T-helper 2 cell (primary cell): ENCODE measurements around the gene NUDCD3.

ENCODE experiments used
- DNase-seq, 5 experiments: peaks; one replicate each; pipeline versions ENCODE4 v3.0.0 to v3.0.0-alpha.2; 2012 to 2022

Gene NUDCD3

DNA sequence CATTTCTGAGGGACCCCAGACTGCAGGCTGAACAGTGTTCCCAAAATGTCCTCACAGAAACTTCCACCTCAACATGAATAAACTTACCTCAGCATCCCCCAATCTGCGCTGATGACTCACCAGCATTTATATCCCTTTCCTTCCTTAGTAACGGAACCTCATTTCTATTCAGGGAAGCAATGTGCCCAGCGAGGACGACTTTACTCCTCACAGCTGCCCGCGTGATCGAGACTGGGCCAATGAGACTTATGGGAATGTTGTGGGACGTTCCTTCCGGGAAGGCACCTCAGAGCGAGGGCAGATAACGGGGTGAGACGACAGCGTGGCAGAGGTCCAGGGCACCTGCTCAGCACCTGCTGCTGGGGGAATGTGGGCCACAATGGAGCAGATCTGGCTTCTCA, 91.9 kb downstream of the NUDCD3 start:
- no peak for DNase-seq

DNA sequence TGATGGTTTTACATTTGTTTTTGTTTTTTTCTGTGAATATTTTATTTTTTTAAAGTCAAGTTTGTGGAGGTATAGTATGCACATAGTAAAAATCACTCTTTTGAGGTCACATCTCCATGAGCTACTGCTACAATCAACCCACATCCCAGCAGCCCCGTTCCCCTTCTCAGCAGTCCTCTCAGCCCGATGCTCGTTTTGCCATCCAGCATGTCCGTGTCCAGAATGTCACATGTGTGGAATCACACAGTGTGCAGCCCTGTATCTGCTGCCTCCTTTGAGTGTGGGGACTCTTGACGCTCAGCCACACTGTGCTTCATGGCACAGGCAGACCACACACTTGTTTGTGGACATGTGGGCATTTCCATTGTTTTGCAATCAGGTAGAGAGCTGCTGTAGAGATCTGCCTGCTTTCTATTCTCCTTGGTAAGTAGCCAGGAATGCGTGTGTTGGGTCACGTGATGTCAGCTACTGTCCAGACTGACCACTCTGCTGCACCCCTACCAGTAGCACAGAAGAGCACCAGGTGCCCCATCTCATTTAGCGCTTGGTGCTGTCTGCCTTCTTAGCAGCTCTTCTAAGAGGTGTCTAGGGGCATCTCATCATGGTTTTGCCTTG, 93.4 kb downstream of the NUDCD3 start:
- no peak for DNase-seq

DNA sequence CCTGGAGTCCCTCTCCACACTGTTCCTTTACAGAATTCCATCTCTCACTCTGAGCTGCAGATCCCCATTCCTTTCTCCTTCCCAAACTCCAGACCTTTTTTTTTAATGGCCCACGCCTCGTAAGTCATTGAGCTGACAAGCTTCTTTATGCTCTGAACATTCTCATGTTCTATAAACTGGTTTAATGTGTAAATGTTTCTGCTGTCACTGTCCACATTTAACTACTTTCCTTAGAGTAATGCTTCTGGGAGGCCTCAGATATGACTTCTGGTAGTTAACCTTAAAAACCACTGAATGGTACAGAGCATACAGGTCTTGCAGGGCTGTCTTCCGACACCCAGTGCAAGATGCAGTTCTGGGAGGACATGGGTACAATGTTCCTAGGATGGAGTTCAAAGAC, 94.0 kb downstream of the NUDCD3 start:
- no peak for DNase-seq

DNA sequence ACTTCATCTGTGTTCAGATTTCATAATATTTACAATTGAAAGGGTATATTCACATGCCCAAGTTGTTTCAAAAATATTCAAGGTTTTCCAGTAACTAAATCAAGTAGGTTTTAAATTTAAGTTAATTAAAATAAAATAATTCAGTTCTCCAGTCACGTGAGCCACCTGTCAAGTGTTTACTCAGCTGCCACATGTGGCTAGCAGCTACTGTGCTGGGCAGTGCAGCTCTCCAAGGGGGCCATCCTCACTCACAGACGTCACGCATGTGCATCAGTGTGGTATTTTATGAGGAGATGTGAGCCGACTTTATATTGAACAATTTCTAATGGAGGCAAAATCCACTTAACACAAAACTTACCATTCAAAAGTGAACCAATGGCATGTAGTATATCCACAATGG, 95.4 kb downstream of the NUDCD3 start:
- no peak for DNase-seq

DNA sequence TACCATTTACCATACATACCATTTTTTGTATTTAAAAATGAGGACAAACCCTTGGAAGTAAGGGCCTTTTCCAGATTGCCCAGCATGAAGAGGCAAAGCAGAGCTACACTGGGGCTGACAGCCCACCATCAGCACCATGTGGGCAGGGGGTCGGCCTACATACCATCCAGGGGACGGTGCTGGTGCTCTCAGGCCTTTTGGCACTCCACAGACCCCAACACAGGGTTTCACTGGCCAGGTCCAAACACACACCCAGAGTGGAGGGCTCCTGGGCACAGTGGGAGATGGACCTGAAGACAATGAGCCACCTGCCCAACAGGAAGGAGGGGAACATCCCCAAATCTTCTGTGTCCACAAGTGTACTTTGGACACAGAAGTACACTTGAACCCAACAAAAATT, 95.8 kb downstream of the NUDCD3 start:
- DNase-seq: no peak

DNA sequence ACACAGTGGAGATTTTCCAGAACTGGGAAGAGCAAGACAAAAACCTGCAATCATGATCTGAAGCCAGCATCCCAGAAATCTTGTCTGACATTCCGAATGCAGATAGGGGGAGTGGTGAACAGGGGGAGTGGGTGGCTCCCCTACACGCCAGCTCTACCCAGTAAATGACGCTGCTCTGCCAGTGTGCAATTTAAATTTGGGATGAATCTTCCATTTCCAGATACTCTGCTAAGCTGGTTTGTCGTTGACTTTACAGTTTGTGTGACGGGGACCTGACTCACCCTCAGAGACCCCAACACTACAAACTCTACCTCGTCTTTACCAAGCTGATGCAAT, 96.4 kb downstream of the NUDCD3 start:
- DNase-seq: no peak

DNA sequence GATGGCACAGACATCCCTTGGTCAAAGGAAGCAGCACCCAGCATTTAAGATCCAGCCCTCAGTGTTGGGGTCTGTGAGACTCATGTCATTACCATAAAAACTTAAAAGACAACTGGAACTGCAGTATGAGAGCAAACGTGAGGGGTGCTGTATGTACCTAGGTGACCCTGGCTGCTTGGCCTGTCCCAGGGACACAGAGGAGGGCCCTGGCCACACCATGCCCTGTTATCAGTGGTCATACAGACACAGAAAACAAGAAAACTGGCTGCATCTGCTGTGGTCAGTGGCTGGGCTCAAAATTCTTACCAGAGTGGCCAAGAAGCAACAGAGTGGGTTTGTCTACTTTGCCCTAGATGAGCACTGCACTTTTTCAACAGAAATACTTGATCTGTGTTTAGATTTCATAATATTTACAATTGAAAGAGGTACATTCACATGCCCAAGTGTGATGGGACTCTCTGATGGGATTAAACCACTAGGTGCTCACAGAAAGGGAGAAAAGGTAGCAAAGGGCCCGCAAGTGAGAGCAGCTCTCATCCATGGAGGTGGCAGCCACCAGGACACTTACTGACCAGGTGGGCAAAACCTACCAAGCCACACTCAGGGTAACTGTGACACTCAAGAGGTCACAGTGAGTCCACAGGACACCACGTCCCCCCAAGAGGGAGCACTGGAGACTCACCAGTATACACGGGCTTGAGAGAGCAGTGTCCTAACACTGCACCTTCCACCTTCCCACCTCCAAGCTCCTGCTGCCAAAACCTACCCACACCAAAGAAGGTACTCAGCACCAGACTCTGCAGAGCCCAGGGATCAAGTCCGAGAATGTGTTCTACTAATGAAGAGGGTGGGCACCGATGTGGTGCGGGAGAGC, 97.0 kb downstream of the NUDCD3 start:
- DNase-seq: no peak

DNA sequence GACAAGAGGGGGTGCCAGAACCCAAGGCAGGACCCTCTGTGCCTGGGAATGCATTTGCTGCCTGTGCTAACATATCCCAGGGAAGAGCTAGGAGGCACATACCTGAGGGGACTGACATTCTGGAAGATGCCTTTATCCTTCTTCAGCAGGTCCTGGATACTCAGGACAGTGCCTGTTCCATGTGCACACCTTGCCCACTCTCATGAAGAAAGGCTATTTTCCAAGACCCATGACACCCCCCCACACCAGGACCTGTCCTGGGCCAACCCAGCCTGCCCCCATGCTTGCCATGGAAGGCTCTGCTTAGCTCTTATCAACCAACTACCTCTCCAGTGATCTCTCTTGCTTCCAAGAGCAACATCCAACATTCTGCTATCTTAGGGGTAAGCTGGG, 97.8 kb downstream of the NUDCD3 start:
- no peak for DNase-seq

DNA sequence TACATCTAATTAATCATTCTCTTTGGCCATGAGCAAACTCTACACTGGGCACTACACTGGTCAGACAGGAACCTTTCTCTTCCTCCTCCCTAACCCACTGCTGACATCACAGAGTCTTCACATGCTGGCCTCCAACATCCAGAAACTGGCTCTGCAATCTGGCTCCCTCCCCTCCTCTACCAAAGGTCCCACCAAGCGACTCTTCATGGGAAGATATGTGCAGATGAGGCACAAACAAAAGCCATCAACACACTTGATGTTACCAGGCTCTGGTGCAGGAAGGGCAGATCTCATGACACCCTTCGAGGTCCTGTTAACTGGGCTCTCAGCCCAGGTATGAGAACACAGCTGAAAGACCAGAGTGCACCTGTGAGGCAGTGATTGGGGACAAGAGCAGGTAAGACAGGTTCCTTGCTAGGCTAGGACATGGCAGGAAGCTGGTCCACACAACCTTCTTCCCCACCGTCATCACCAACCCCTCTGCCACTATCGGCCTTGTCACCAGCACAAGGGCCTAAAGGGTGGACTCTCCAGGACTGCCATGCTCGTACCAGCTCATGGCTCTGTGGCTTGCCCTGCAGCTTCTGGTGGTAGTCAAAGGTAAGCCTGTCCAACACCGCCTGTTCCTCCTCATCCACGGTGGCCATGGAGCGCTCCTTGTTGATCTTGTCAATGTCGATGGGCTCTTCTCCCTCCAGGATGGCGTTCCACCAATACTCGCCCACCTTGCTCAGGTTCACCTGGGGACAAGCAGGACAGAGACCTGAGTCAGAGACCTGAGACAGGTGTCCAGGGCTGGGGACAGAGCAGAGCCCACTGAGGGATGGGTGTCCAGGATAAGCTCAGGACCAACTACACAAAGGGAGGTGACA, 98.5 kb downstream of the NUDCD3 start:
- no peak for DNase-seq

DNA sequence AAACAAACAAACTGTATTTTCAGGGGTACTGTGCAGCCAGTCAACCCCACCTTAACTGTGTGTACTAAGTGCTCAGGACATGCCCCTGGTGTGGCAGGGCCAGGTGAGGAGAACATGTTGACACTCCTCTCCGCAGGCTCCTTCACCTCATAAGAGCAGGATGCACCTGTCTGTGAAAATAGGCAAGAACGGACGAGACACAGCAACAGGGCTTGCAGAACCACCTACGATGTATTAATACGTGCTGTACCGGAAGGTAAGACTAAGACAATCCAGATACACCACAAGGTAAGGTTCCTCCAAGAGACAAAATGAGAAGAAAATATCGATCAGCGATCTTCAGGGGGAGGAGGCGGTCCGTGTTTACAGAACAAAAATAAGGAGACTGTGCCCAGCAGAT, 99.3 kb downstream of the NUDCD3 start:
- no peak for DNase-seq

DNA sequence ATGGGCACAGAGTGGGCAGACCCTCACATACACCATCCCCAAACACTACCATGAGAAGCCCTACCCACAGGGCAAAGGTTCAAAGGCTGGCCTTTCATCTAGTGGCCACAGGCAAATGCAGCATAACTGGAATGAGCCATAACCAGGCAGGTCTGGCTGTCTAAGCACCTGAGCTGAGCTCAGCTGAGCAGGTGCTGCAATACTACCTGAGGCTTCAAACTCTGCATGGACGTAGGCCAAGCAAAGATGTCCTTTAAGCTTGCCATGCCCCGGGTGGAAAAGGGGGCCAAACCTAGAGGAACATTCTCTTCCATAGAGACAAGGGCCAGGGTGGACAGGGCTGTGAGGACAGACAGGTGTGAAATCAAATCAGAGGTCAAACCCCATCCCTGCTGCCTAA, 99.8 kb downstream of the NUDCD3 start:
- no peak for DNase-seq

DNA sequence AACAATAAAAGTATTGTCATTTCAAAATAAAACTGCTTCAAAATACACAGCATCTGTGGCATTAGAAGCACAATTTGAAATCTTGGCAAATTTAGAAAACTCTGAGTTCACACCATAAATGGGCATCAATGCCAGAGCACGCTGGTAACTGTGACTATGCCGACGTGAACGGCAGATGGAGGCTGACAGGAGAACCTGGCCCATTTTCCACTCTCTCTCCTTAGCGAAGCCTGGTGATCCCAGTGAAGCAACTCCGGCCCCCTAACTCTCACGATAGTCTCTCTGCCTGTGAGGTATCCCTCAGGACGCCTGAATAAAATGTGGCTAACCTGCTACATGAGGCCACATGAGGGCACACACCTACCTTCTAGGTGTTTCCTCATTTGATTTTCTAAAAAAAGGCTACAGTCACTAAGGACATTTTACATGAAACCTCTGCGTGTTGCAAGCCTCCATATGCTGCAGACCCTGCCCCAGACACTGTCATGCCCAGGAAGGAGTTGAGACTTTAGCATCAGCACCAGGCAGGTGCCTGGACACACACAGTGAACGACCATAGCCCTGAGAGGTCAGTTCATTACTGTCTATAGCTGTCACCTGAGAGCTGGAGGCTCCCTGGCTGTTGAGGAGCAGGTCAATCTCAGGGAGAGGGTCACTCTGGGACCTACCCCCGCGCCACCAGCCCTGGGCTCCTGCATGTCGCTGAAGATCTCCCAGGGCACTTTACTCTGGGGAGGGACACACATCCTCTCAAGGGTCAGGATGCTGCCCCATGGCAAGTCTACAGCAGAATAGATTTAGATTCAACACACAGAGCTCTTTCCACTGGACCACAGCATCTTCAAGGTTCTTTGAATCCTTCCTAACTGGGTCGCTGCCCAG, 102.1 kb downstream of the NUDCD3 start:
- DNase-seq: no peak

DNA sequence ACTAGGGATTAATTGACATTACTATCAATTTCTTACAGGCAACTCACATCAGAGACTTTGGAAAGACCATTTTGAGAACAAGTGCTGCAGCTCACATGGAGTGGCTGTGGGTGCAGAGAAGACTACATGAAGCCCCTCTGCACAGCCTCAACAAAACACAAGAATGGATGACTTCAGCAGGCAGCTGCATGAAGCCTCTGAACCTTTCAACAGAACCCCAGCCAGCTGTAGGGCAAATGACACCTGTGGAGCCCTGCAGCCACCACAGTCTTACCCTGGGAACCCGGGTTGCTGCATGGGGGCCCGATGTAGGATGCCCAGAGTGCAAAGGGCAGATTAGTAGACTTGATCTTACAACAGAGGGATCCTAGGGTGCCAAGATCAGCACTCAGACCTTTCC, 103.1 kb downstream of the NUDCD3 start:
- no peak for DNase-seq

DNA sequence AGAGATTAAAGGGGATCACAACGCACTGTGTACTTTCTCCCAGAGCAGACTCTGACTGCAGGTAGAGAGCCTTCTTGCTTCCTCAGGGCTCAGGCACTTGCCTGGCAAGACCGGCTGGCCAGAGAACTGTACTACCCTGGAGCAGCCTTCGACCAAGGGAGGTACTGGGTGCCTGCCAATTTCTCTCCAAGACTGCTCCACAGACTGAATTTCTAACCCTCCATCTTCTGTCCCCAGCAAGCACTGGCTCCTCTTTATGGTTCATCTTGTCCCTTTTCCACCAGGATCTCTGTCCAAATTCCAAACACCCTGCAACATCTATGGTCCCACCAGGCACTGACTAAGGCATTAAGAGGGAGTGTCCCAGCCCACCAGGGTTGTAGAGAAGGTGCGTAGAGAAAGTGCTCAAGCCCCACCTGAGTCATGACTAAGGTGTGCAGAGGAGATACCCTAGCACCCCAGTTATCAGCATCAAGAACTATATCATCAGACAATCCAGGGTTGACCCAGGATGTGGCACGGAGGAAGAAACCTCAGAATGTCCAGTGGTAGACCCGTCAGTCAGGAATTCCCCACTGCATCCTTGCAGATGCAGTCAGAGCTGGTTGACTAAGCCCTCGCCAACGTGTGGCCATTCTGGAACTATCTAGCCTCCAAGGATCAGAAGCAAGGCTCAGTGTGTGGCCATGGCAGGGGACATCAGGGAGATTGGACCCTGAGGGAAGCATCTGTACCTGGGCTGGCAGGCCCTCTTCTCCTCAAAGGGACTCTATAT, 104.1 kb downstream of the NUDCD3 start:
- DNase-seq: no peak

DNA sequence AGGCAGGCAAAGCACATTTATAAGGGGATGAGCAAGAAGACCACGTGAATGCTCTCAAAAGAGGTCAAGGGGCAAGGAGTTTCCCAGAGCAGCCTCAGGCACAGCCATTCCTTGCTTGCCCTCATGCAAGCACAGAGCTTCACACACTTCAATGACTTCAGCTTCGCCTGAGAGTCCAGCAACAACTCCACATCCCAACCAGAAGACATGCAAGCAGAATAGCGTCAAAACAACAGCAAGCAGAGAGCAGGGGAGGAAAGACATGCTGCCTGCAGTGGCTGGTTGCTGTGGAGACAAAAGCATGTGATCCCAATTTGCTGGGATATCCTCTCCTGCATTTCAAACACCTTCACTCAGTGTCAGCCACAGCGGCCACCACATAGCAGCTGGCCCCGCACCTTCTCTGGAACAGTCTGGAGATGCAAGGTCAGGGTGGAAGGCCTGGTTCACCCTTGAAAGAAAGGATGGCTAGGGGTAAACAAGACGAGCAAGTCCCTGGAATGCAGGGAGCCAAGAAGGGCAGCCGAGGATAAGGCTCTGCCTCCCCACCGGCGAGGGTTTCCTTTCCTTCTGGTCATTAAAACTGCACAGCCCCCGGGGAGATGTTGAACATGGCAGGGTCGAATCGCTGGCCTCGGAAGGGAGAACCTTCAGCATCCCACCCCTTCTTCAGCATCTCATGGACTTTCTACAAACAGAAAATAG, 104.9 kb downstream of the NUDCD3 start:
- DNase-seq: no peak

DNA sequence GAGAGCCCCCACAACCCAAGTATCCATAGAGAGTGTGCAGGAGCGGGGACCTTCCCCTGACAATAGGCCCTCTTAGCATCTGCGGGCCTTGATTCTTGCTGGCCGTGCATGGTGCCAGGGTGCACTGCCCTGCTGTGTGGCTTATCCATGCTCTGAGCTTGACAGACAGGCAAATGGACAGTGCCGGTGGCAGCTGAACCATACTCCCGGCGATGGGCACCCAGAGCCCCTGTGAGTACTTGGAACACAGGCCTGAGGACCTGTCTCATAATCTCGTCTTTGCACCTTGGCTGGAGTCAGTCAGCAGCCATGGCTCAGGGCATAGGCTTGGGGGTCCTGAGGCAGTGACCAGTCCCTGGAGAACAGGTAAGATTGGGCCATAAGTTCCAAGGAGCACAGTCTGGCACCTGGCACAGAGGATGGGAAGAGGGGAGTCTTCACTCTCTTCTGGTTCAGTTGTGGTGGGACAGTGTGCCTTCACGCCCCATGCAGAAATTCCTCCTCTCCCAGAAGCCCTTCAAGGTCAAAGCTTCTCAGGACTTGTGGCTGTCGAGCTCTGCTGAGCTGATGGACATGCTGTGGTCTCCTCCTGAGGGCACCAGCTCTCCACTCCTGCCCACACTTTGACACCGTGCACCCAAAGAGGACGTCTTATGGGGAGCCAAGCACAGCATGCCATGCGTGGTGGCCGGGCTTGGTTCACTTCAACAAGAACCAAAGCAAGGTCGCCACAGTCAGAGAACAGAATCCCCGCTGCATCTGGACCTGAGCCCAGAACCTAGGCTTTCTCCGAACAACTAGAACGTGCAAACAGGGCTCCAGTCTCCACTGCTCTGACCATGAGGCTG, 105.6 kb downstream of the NUDCD3 start:
- no peak for DNase-seq

DNA sequence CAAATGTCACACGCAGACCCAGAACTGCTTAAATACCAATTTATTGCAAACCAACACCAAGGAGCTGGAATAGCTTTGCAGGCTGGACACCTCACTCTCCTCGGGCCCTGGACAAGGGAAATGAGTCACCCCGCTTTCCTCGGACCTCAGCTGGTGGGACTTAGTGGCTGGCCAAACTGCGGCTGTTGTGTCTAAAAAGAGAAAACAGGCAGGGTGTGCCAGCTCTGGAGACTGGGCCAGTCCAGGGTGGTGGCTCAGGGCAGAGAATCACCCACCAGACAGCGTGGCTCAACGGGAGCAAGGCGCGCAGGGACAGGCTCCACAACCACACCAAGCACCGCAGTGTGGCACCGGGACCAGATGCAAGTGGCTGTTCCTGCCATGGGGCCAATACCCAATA, 106.9 kb downstream of the NUDCD3 start:
- no peak for DNase-seq

DNA sequence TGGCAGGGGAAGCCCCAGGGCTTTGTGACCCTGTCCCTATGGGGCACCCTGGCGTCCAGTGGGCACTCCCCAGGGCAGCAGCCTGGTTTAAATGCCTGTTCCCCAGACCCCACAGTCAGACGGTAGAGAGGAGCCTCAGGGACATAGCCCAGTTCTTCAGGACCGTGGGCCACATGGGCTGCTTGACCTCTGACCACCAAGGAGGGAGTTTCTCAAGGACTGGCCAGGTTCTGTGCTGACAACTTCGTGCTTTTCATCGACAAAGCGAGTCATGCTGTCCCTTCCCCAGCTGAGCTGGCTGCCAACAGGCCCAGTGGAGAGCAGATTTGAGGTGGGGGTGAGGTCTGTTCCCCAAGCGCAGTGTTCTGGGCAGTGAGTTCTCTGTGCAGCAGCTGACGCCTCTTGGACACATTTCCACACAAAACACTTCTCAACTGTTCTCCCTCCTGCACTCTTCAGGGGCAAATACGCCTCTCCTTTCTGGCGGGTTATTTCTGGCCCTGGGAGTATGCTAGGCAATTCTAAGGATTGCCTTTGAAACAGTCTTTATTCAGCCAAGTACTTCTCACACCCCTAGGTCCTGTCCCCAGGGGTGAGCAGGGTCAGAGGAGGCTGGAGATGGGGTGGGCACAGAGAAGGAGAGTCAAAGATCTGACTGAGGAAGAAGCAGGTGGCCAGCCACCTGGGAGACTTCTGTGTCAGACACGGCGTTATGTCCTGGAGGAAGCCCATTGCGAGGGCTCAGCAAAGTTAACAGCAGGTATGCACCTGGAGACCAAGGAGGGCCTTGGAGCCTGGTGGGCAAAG, 107.8 kb downstream of the NUDCD3 start:
- DNase-seq: no peak

DNA sequence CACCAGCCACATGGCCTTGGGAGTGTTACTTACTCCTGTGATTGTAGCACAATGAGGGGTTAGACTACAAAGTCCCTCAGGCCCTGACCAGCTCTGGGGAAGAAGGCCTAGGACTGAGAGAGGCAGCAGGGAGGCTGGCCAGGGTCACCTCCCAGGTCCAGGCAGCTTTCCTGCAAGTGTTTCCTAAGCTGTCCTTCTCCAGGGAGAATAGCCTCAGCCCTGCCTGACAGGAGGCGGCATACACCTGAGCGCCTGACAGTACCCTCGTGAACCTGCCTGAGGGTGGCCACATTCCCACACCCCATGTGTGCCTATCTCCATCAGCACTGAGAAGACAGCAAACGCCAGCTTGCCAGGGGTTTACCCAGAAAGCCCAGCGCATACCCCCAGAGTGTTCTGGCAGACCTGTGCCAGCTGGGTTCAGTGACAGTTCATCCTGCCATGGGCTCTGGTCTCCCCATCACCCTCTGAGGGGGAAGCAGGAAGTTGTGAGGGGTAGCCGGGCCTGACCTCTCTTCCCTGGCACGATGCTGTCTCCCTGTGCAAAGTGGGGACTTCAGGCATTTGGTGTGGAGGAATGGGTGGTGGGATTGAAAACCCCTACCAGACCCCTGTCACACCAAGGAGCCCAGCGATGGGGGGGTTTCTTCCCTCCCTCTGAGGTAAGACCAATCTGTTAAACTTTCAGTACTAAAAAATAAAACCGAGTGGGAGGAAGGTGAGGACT, 108.8 kb downstream of the NUDCD3 start:
- DNase-seq: no peak
